H1 (cell line): ENCODE results near the gene IFNB1. TPM values are rescaled to one million over a fixed set of nuclear protein-coding genes. Genes with fewer than 3 reads are reported as not detected.

Experiments used
- CTCF ChIA-PET: fragments of 300-600 bp; sonication (Branson Sonifier 250); formaldehyde crosslinking; loops from one replicate; lab custom pipeline; 2021; ENCODE audit not compliant: partially characterized antibody; lab: Charles Lee
- POLR2A ChIA-PET: fragments of 300-600 bp; sonication (Branson Sonifier 250); formaldehyde crosslinking; loops from one replicate; lab custom pipeline; 2021; ENCODE audit warnings: inconsistent platforms; ENCODE audit not compliant: partially characterized antibody; lab: Charles Lee
- DNase-seq, 2 experiments: peaks; one replicate each; pipeline versions ENCODE4 v3.0.0 to v3.0.0-alpha.2; 2010 to 2022; ENCODE audit warnings: low spot score in 2 of 2, low read depth in 1 of 2, mixed read lengths in 1 of 2
- FAIRE-seq: peaks from 2 replicates; lab custom pipeline; 2011; peaks lifted over from hg19 to GRCh38; lab: Jason Lieb, UNC
- H2AFZ ChIP-seq: 2 replicates; pipeline ENCODE4 v1.8.1; 2012; ENCODE audit warnings: low read length, inconsistent platforms
- H2AK5ac ChIP-seq: 2 replicates; pipeline ENCODE4 v1.6.1; 2013; ENCODE audit warnings: low read depth, low read length
- H2BK120ac ChIP-seq: replicated peaks from 2 replicates; pipeline ENCODE3; 2013; ENCODE audit warnings: low read depth, low read length, inconsistent platforms
- H2BK12ac ChIP-seq: 2 replicates; pipeline ENCODE4 v1.6.1; 2013; ENCODE audit warnings: low read depth, low read length
- H2BK15ac ChIP-seq: 2 replicates; pipeline ENCODE4 v1.6.1; 2013; ENCODE audit warnings: low read length
- H2BK20ac ChIP-seq: 2 replicates; pipeline ENCODE4 v1.6.1; 2013; ENCODE audit warnings: low read length
- H2BK5ac ChIP-seq: 2 replicates; pipeline ENCODE4 v1.6.1; 2013; ENCODE audit warnings: low read depth, low read length
- H3K14ac ChIP-seq: 2 replicates; pipeline ENCODE4 v1.6.1; 2013; ENCODE audit warnings: inconsistent platforms; ENCODE audit not compliant: insufficient read length
- H3K18ac ChIP-seq: 2 replicates; pipeline ENCODE4 v1.6.1; 2013; ENCODE audit warnings: low read length; ENCODE audit errors: extremely low read depth
- H3K23ac ChIP-seq: 2 replicates; pipeline ENCODE4 v1.6.1; 2013; ENCODE audit warnings: inconsistent platforms; ENCODE audit not compliant: insufficient read length
- H3K23me2 ChIP-seq: 2 replicates; pipeline ENCODE4 v1.6.1; 2013; ENCODE audit warnings: low read depth, low read length
- H3K27ac ChIP-seq: 2 replicates; pipeline ENCODE4 v1.6.1; 2011; ENCODE audit warnings: low read depth, low read length, inconsistent platforms
- H3K27me3 ChIP-seq, 4 experiments: replicated peaks in 1 of 4; 1 replicate in 1 of 4; 2 replicates in 3 of 4; pipeline versions ENCODE4 v1.6.1 to v1.8.1; 2011 to 2013; ENCODE audit warnings: low read length in 3 of 4, mild to moderate bottlenecking in 3 of 4, inconsistent platforms in 2 of 4, mixed read lengths in 2 of 4, moderate library complexity in 1 of 4; ENCODE audit not compliant: control insufficient read depth in 3 of 4, insufficient read depth in 3 of 4; ENCODE audit errors: extremely low read depth in 1 of 4
- H3K36me3 ChIP-seq, 4 experiments: 2 replicates each; pipeline versions ENCODE4 v1.6.1 to v1.8.1; 2011 to 2013; ENCODE audit warnings: mild to moderate bottlenecking in 4 of 4, low read length in 3 of 4, moderate library complexity in 2 of 4, control low read depth in 1 of 4, inconsistent platforms in 1 of 4; ENCODE audit not compliant: insufficient read depth in 4 of 4, control insufficient read depth in 2 of 4
- H3K4ac ChIP-seq: replicated peaks from 2 replicates; pipeline ENCODE3; 2013; ENCODE audit warnings: low read length, low read depth, mixed read lengths, inconsistent platforms; ENCODE audit not compliant: insufficient read length
- H3K4me1 ChIP-seq, 4 experiments: replicated peaks in 1 of 4; 1 replicate in 1 of 4; 2 replicates in 3 of 4; pipeline versions ENCODE4 v1.6.1 to v1.8.1; 2011 to 2013; ENCODE audit warnings: low read length in 3 of 4, inconsistent platforms in 2 of 4, mixed read lengths in 1 of 4; ENCODE audit not compliant: insufficient read depth in 4 of 4, control insufficient read depth in 3 of 4
- H3K4me2 ChIP-seq, 2 experiments: 2 replicates each; pipeline versions ENCODE4 v1.6.1 to v1.8.1; 2011 to 2013; ENCODE audit warnings: low read depth in 2 of 2, low read length in 2 of 2, control low read depth in 1 of 2, inconsistent platforms in 1 of 2, mild to moderate bottlenecking in 1 of 2; ENCODE audit not compliant: insufficient read depth in 1 of 2
- H3K4me3 ChIP-seq, 4 experiments: fragments of 200-600, 300-600 bp in 1 of 4; sonication (generic), shearing (Covaris generic), sonication (Bioruptor Twin) in 1 of 4; 2 replicates each; pipeline versions ENCODE4 v1.5.1 to v1.8.1; 2011 to 2016; ENCODE audit warnings: low read length in 4 of 4, low read depth in 3 of 4, control low read depth in 2 of 4, inconsistent platforms in 2 of 4, mild to moderate bottlenecking in 2 of 4, mixed read lengths in 1 of 4, moderate library complexity in 1 of 4; ENCODE audit not compliant: insufficient read depth in 2 of 4; ENCODE audit errors: extremely low read depth in 1 of 4
- H3K56ac ChIP-seq: replicated peaks from 2 replicates; pipeline ENCODE3; 2013; ENCODE audit warnings: low read depth, mild to moderate bottlenecking, mixed read lengths, low read length, inconsistent platforms; ENCODE audit not compliant: insufficient read length
- H3K79me1 ChIP-seq: 2 replicates; pipeline ENCODE4 v1.6.1; 2013; ENCODE audit warnings: low read depth, low read length, control low read depth
- H3K79me2 ChIP-seq, 2 experiments: 2 replicates each; pipeline versions ENCODE4 v1.6.1 to v1.8.1; 2012 to 2013; ENCODE audit warnings: low read length in 2 of 2, mild to moderate bottlenecking in 2 of 2, inconsistent platforms in 1 of 2; ENCODE audit not compliant: insufficient read depth in 2 of 2, control insufficient read depth in 1 of 2
- H3K9ac ChIP-seq, 4 experiments: replicated peaks in 1 of 4; 1 replicate in 1 of 4; 2 replicates in 3 of 4; pipeline versions ENCODE4 v1.6.1 to v1.8.1; 2011 to 2013; ENCODE audit warnings: low read depth in 3 of 4, low read length in 3 of 4, control low read depth in 2 of 4, mild to moderate bottlenecking in 2 of 4, moderate library complexity in 2 of 4, inconsistent platforms in 1 of 4; ENCODE audit errors: extremely low read depth in 1 of 4
- H3K9me3 ChIP-seq, 2 experiments: 2 replicates each; pipeline versions ENCODE4 v1.6.1 to v1.8.1; 2012 to 2013; ENCODE audit warnings: mild to moderate bottlenecking in 2 of 2, moderate library complexity in 2 of 2, control low read depth in 1 of 2, inconsistent platforms in 1 of 2, low read depth in 1 of 2, low read length in 1 of 2, mixed read lengths in 1 of 2; ENCODE audit not compliant: insufficient read depth in 2 of 2
- H4K20me1 ChIP-seq, 2 experiments: replicated peaks in 1 of 2; 2 replicates each; pipeline versions ENCODE3 to v1.8.1; 2011 to 2013; ENCODE audit warnings: inconsistent platforms in 2 of 2, low read length in 2 of 2, mild to moderate bottlenecking in 1 of 2; ENCODE audit not compliant: insufficient read depth in 2 of 2, control insufficient read depth in 1 of 2
- H4K5ac ChIP-seq: 2 replicates; pipeline ENCODE4 v1.6.1; 2013; ENCODE audit warnings: low read length, low read depth, mixed read lengths, inconsistent platforms; ENCODE audit not compliant: insufficient read length
- H4K8ac ChIP-seq: 2 replicates; pipeline ENCODE4 v1.8.0; 2013; ENCODE audit warnings: mild to moderate bottlenecking, moderate library complexity, low read length, inconsistent platforms; ENCODE audit not compliant: insufficient read depth; ENCODE audit errors: extremely low read depth
- H4K91ac ChIP-seq: replicated peaks from 2 replicates; pipeline ENCODE3; 2013; ENCODE audit warnings: low read length, mixed read lengths, inconsistent platforms; ENCODE audit not compliant: insufficient read length
- ATF3 ChIP-seq: IDR thresholded peaks from 2 replicates; pipeline ENCODE4 v1.6.1; 2011; ENCODE audit warnings: low read depth, mild to moderate bottlenecking, low read length; ENCODE audit not compliant: insufficient read depth
- CHD2 ChIP-seq: IDR thresholded peaks from 2 replicates; pipeline ENCODE4 v1.6.1; 2012; ENCODE audit warnings: low read length, improper control_type of control experiment
- CREB1 ChIP-seq: IDR thresholded peaks from 2 replicates; pipeline ENCODE4 v1.6.1; 2012; ENCODE audit warnings: inconsistent platforms
- E2F6 ChIP-seq: IDR thresholded peaks from 2 replicates; pipeline ENCODE4 v1.6.1; 2012; ENCODE audit warnings: inconsistent platforms
- FOSL1 ChIP-seq: IDR thresholded peaks from 2 replicates; pipeline ENCODE4 v1.6.1; 2011; ENCODE audit warnings: mild to moderate bottlenecking, low read depth, low read length, moderate library complexity; ENCODE audit not compliant: insufficient read depth
- GABPA ChIP-seq: IDR thresholded peaks from 2 replicates; pipeline ENCODE4 v1.6.1; 2011; ENCODE audit warnings: mild to moderate bottlenecking, low read length, moderate library complexity, borderline replicate concordance; ENCODE audit not compliant: insufficient read depth
- JUN ChIP-seq: IDR thresholded peaks from 2 replicates; pipeline ENCODE4 v1.6.1; 2011; ENCODE audit warnings: low read depth, mild to moderate bottlenecking, improper control_type of control experiment, low read length
- KDM1A ChIP-seq: fragments of 200-600, 300-600 bp; sonication (generic); IDR thresholded peaks from 2 replicates; pipeline ENCODE4 v1.7.1; 2016; ENCODE audit warnings: mild to moderate bottlenecking, low read length, borderline replicate concordance
- MAFK ChIP-seq: IDR thresholded peaks from 2 replicates; pipeline ENCODE4 v1.6.1; 2012; ENCODE audit warnings: low read depth, mild to moderate bottlenecking, improper control_type of control experiment, low read length
- NRF1 ChIP-seq: IDR thresholded peaks from 2 replicates; pipeline ENCODE4 v1.6.1; 2011; ENCODE audit warnings: mild to moderate bottlenecking, low read depth, low read length, improper control_type of control experiment
- RFX5 ChIP-seq: IDR thresholded peaks from 2 replicates; pipeline ENCODE4 v1.6.1; 2011; ENCODE audit warnings: low read depth, low read length, improper control_type of control experiment, borderline replicate concordance
- SIX5 ChIP-seq: IDR thresholded peaks from 2 replicates; pipeline ENCODE4 v1.6.1; 2011; ENCODE audit warnings: mild to moderate bottlenecking, low read depth, low read length
- SP2 ChIP-seq: IDR thresholded peaks from 2 replicates; pipeline ENCODE4 v1.6.1; 2012; ENCODE audit warnings: mild to moderate bottlenecking, low read length, inconsistent platforms
- TAF1 ChIP-seq: IDR thresholded peaks from 2 replicates; pipeline ENCODE4 v1.6.1; 2011; ENCODE audit warnings: mild to moderate bottlenecking, low read depth, low read length
- WGBS, 2 experiments: shearing (Covaris generic) in 1 of 2; methylation state at CpG; one replicate each; pipeline versions ENCODE4 v1.1.6 to v1.1.7; 2013 to 2015; ENCODE audit warnings: low lambda C conversion rate in 2 of 2, mixed read lengths in 2 of 2, inconsistent platforms in 1 of 2, low coverage in 1 of 2, missing lambda C conversion rate in 1 of 2; ENCODE audit not compliant: insufficient replicate concordance in 2 of 2, insufficient coverage in 1 of 2, insufficient read length in 1 of 2; ENCODE audit errors: extremely low coverage in 1 of 2, missing lambda C conversion rate in 1 of 2; 5-methylcytosine and 5-hydroxymethylcytosine counted together
- polyA plus RNA-seq, 7 experiments: library from polyadenylated mRNA; depleted of rRNA in 3 of 7; stranded (reverse) in 5 of 7; unstranded in 2 of 7; fragments of >200 nt in 5 of 7; fragments of 200-250 nt in 2 of 7; gene quantifications; 1 replicate in 5 of 7; 2 replicates in 1 of 7; 4 replicates in 1 of 7; pipeline versions ENCODE4 v1.2.1 to v1.2.3, GENCODE V29; 2011 to 2013; ENCODE audit warnings: missing spikeins in 2 of 7, mixed read lengths in 2 of 7
- total RNA-seq: library from RNA; stranded (reverse); fragmentation: NEBNext Ultra II Directional; extraction: Animal tissue kit (Norgen Biotek cat#: 25700); gene quantifications from 2 replicates; pipeline ENCODE4 v1.2.1, GENCODE V29; 2021

Gene IFNB1
- total and polyA plus RNA-seq, 2 of the 8 experiments (the other 6 are each of a cell fraction or from before 2014, with no cell fraction given) = not detected

GRCh38 chr9:21086538-21086937, 8.8 kb upstream of the IFNB1 start:
- Histone ChIP-seq H2BK5ac (no peak overlapping the region), H2BK20ac (no peak overlapping the region), H2BK15ac (no peak overlapping the region), H3K4me2 (no peak overlapping the region), H3K18ac (no peak overlapping the region), H4K91ac (no peak overlapping the region), H4K8ac (no peak overlapping the region), H3K79me2 (no peaks in the 10 kb centered on the region), H2BK120ac (no peak overlapping the region), H3K56ac (no peak overlapping the region), H3K9ac (no peak overlapping the region), H3K4me3 (no peak overlapping the region), H3K36me3 (no peaks in the 10 kb centered on the region), H2BK12ac (no peak overlapping the region), H3K27me3 (no peaks in the 10 kb centered on the region), H4K20me1 (no peaks in the 10 kb centered on the region), H3K4me1 (no peaks in the 10 kb centered on the region), H3K27ac (no peak overlapping the region), H3K4ac (no peak overlapping the region), H4K5ac (no peak overlapping the region), H3K14ac (no peak overlapping the region), H3K23me2 (no peaks in the 10 kb centered on the region), H3K9me3 (peaks cover 3 to 4% of the 10 kb centered on the region in 2 experiments; a peak in 1 of 4 replicates), H2AFZ (no peak overlapping the region), H3K23ac (no peak overlapping the region), H2AK5ac (no peak overlapping the region), H3K79me1 (no peaks in the 10 kb centered on the region)
- DNase-seq = no peak
- no peak for FAIRE-seq
- 91% methylated on average over 1 of the region's 1 CpG; no CpG with 5 or more reads in 1 of the 2 experiments for WGBS, 2 experiments
- ChIA-PET CTCF (interaction anchor here (1.5 to 1.7 kb wide), 2 partner anchors 7 to 11 kb away, joined by 4 to 8 read pairs; no protein-coding TSS in a partner anchor), POLR2A (no interaction called here)
- TF ChIP-seq E2F6 (no peak), JUN (no peak), MAFK (no peak), FOSL1 (no peak), ATF3 (no peak), SP2 (no peak), NRF1 (no peak), CHD2 (no peak), SIX5 (no peak), KDM1A (no peak), RFX5 (no peak), CREB1 (no peak), GABPA (no peak), TAF1 (no peak)
